Stimulated activated CD8-positive, alpha-beta memory T cell treated with anti-CD3 and anti-CD28 coated beads, Interleukin-12 subunit alpha, Interleukin-12 subunit beta, amount 100 ng/mL, for 24 hours (primary cell): ENCODE data around the gene ANTXR2.

Source experiments
- DNase-seq: peaks from one replicate; pipeline ENCODE4 v3.0.0-alpha.2; 2020; ENCODE audit errors: extremely low read depth

Gene ANTXR2

DNA sequence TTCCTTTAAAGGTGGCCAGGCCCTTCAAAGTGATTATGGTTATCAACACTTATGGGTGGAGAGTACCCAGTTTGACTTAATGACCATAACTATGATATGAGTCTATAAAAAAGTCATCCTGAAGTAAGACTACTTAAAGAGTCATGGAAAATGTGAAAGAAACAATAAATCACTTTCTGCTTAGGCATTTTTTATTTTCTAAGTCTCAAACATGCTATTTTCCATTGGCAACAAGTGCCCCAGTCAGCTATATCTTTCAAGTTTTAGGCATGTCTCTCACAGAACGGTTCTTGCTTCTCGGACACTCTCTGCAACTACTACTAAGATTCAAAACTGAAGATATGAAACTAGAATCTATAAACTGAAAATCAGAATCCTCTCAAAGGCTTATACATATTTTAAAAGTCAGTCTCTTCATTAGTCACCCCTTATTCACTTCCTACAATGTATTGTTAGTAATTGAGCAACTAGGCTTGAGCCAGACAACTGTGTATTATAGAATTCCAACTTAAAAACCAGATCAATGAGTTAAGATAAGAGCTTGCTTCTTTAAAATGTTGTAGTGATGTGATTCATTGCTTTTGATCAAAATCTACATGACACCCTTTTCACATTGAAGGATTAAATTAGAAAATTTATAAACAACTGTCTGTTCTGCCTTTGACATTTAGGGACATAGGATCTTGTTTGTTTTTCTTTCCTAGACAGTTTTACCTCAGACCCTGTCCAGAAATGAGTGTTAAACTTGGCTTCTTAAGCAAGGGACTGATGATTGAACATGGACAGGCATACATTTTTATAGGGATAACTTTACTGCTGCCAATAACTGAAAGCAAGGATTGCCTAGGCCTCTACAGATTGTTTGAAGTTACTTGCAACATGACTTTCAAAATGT, 2.9 kb downstream of the ANTXR2 start:
- DNase-seq = no peak

DNA sequence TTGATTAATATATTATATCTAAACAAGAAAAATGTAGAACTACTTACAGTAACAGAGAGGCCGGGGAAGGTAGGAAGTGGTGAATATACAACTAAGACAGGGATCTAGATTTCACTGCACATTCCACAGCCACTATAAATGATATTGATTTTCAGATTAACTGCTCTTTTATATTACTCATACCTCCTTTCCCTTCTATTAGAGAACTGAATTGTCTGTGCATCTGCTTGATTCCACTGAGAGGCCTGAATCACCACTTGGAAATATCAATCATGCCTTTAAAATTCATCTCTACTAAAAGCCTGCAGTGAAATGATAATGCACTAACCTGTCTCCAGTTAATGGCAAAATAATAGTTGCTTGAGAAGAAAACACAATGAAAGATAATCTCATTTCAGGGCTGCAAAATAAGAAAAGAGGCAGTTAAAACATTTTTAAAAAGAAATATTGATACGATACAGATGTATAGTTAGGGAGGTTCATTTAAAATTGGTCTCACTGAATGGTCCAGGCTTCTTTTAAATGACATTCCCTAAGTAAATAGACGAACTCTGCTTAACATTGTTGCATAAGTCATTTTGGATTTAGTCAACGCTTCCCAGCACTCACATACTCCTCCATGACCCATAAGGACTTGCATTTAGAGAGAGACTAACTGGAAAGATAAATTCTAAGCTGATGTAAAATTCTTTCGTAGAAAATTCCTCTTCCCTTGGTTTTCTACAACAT, 3.8 kb downstream of the ANTXR2 start:
- DNase-seq = no peak

DNA sequence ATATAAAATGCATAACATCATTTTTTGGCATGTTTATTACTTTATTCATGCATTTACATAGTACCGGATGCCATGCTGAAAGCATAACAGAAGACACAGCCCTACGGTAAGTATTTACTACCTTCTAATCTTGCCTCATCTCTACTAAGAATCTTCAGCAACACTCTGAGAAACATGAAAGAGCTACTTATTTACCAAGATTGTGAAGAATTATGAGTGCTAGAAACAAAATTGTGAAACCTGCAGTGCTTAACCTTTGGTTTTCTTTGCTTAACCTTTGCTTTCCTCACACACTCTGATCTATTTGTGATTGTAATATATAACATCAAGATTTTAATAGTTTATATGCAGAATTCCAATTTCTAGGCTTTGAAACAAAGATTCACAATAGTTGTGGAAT, 7.4 kb downstream of the ANTXR2 start:
- no peak for DNase-seq

DNA sequence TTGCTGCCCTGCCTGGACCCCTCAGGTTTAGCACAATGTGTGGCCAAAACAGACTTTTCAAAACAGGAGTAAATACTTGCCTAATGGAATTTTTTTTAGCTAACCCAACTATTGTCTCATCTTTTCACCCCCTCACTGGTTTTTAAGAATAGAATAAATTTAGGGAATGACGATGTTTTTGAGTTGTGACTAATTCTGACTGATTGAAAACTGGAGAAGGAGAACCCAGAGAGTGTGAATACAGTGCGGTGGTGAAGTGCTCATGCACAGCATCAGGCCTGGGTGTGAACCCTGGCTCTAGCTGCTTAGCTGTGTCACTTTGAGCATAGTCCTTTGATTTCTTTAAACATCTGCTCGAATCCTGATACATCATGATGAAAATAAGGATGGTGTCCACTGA, 10.5 kb downstream of the ANTXR2 start:
- no peak for DNase-seq

GRCh38 chr4:80060804-80061203, 12.2 kb downstream of the ANTXR2 start:
- no peak for DNase-seq

GRCh38 chr4:80058740-80059139, 14.3 kb downstream of the ANTXR2 start:
- no peak for DNase-seq

DNA sequence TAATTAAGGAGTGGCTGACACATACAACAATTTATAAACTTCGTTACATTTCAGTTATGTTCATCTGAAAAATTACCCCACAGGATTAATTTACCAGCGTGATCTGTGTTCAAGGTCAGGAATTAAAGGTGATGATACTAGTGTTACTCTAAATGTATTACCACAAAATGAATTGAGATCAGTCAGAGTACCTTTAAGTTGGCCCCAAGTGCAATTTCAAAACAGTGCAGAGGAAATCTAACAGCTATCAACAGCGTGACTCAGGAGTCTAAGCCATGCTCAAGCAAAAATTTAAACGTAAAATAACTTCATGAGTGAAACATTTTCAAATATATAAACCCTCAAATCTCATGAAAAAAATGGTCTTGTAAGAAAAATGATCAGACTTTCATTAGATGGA, 18.7 kb downstream of the ANTXR2 start:
- DNase-seq = no peak

GRCh38 chr4:80053140-80053910, 19.7 kb downstream of the ANTXR2 start:
- DNase-seq = no peak

DNA sequence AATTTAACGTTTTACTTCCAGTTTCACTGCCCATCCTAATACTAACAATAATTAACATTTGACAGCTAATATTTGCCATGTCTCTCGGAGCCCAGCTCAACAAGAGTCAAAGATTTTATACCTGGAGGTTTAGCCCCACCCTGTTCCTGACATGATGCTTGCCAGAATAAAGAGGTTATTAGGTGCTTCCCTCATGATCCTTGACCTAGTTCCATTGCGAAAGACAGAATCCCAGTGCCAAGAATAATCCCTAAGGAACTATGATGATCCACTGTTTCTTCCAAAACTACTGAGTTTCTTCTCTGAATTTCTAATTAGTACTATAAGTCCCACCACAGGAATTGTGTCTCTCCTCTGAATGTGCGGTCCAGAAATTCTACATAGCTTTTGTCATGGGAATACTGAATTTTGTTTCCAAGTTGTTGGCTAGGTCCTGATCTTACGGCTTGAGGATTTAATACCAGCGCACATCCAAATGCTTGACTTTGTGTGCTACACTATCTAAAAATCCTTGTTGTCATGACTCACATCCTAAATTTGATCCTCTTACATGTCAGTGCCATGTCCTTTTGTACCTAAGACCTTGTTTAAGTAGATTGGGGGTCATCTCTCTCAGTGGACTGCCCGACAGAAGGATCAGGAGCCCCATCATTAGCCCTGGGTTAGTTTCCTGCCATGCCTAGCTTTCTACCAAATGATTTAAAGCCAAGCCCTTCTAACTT, 23.1 kb downstream of the ANTXR2 start:
- DNase-seq = no peak

- no peak for DNase-seq
These were observed 23.6 kb downstream of the ANTXR2 start for GRCh38 chr4:80049402-80049801.

- DNase-seq = no peak
These were observed 27.2 kb downstream of the ANTXR2 start for GRCh38 chr4:80045786-80046185.

- no peak for DNase-seq
These were observed 29.5 kb downstream of the ANTXR2 start for GRCh38 chr4:80043541-80043940.

GRCh38 chr4:80042821-80043220, 30.2 kb downstream of the ANTXR2 start:
- DNase-seq = no peak

GRCh38 chr4:80037864-80038263, 35.2 kb downstream of the ANTXR2 start:
- DNase-seq = no peak

DNA sequence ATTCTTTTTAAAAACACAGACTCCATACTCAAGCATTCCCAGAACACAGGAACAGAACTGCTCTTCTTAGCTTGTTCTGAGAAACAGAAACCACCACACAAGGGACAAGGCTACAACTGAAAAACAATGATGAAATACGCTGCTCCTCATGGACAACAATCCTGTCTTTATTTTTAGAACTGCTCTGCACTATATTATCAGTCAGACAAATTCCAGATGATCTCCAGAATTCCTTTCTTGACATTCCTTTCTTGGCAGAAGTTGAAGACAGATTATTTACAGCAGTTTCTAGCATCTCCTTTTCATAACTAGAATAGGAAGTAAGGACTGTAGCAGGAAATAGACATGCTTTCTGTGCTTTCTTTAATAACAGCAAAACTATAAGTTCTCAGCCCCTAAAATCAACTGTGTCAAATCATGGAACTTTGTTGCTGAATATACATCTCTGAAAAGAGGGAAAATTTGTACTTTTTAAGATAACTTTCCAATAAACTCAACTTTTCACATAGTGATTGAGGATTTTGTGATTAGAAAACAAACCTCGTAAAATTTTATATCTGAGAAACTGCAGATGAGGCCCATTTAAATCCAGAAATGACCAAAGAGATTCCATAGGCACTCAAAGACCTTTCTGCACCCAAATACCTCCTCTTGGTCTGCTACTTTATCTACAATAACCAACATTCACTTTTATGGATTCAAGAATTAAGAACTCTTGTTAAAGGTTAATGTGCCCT, 35.9 kb downstream of the ANTXR2 start:
- no peak for DNase-seq

- DNase-seq = no peak
These were observed 36.7 kb downstream of the ANTXR2 start for GRCh38 chr4:80036306-80036705.

GRCh38 chr4:80035336-80035735, 37.7 kb downstream of the ANTXR2 start:
- DNase-seq = no peak

DNA sequence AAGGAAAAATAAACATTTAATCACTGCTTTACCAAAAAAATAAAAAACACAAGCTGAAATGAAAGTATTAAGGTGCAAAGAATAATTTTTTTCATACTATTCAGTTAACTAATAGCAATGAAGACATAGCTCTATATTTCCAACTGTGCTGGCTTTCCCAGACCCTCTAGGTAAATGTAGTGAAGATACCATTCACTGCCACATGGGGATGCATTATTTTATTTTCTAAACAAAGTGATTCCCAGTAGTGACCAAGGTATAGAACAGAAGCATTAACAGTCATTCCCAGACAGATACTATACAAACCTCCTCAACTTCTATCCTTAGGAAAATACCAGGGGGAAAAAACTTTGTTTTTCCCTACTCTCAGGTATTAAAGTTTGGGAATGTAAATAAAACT, 39.4 kb downstream of the ANTXR2 start:
- no peak for DNase-seq

GRCh38 chr4:80029364-80029763, 43.7 kb downstream of the ANTXR2 start:
- no peak for DNase-seq

DNA sequence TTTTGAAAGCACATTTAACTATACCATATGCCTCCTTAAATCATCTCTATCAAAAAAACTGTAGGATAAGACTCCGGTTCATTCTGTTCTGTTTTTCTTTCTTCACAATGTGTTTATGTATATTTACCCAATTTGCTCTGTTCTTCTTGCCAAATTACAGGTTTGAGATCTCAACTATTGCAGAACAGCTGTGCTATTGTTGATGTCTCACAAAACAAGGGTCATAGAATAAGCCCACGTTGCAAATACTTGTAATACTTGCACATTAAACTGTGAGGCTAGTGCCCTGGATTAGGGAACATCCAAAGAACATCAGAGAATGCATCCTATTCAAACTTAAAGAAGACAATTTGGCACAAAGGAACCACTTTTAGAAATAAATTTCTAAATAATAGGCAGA, 45.4 kb downstream of the ANTXR2 start:
- no peak for DNase-seq

DNA sequence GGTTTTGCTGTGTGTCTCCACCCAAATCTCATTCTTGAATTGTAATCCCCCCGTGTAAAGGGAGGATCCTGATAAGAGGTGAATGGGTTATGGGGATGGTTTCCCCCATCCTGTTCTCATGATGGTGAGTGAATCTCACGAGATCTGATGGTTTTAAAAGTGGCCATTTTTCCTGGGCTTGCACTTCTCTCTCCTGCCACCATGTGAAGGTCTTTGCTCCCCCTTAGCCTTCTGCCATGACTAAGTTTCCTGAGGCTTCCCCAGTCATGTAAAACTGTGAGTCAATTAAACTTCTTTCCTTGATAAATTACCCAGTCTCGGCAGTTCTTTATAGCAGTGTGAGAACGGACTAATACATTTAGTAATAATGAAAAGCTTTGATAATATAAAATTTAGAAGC, 46.9 kb downstream of the ANTXR2 start:
- no peak for DNase-seq
